ENCODE measurements around the gene SERP1. TPM values are rescaled to one million over a fixed set of nuclear protein-coding genes. Genes with fewer than 3 reads are reported as not detected.

Gene SERP1
- total and polyA plus RNA-seq, 2 donors (not counting 3 experiments of a cell fraction or from before 2014, with no cell fraction given), result 81.7 to 103 TPM

DNA sequence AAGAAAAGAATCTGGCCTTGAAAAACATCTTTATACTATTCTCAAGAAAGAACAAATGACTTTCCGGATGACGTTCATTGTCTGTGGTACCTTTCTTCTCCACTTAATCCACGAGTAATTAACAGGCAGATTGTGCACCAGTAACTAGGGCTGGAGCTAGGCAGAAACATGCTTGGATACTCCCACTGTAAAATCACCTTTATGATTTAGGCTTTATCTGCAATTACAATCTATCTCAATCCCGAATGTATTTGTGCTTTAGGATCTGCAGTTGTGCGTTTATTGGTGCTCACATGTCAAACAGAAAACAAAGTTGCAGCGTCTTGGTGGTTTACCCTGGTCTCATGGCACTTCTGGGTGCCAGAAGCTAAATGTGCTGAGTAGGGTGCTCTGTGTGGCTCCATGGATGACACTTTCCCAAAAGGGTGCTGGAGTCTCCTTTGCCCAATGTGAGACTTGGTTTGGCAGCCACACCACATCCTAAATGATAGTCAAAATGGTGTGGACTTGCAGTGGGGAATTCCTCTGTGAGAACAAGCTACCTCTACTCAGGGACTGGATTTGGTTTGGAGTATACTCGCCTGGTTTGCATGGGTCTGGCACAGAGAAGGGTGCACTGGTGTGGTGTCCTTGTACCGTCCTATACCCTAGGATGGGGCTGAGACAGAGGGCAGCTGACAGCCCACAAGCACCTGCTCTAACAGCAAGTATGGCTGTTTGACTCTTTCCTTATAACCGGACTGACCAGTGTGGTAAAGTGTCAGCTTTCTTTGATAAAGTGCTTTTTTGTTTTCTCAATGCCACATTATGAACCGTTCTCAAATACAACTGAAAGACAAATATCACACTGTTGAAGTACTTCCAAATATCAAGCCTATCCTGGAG, 7.7 kb downstream of the SERP1 start:
- no TSS peak for BruUV-seq (replicated peaks)
- Histone ChIP-seq H3K4me1 (ENCODE audit: control insufficient read depth, extremely low read depth, insufficient read depth, low read length) (no peaks in the 10 kb centered on the region), H3K27ac (ENCODE audit: insufficient read depth, low read depth, low read length) (no peak overlapping the region), H3K9me1 (replicated peaks; ENCODE audit: control insufficient read depth, extremely low read depth, insufficient read depth, low read length) (no peaks in the 10 kb centered on the region), H4K20me1 (replicated peaks; ENCODE audit: control insufficient read depth, extremely low read depth, insufficient read depth, low read length) (no peaks in the 10 kb centered on the region), H3K9me3 (replicated peaks; ENCODE audit: control insufficient read depth, insufficient read depth, low read length) (no peaks in the 10 kb centered on the region), H3K9ac (replicated peaks; ENCODE audit: extremely low read depth, insufficient read depth, low read length) (no peak overlapping the region), H3K4me3 (replicated peaks in 1 of 3; ENCODE audit: insufficient read depth in 1 of 3, low read depth in 1 of 3, low read length in 3 of 3) (no peak overlapping the region), H2AFZ (ENCODE audit: low read depth, low read length) (no peak overlapping the region), H3K27me3 (ENCODE audit: control insufficient read depth in 2 of 2, insufficient read depth in 2 of 2, low read length in 2 of 2) (no peaks in the 10 kb centered on the region), H3K36me3 (ENCODE audit: control insufficient read depth in 2 of 2, extremely low read depth in 1 of 2, insufficient read depth in 2 of 2, low read length in 2 of 2) (peaks cover 0 to 9% of the 10 kb centered on the region in 2 experiments), H3K79me2 (ENCODE audit: control insufficient read depth, insufficient read depth, low read length) (peaks cover 11% of the 10 kb centered on the region), H3K4me2 (ENCODE audit: insufficient read depth, low read length) (no peak overlapping the region)
- dilution Hi-C loops (cut with MboI; ENCODE audit: extremely low pct_ligation_motif_present, low sequenced_read_pairs) (no loop called here), intact Hi-C loops (cut with micrococcal nuclease) (no loop called here)
- DNase-seq (ENCODE audit: low read depth, low spot score) (no peak), FAIRE-seq (no peak)
- ChIA-PET CTCF (interaction anchor here (1.0 to 1.3 kb wide), 3 partner anchors 10 to 23 kb away, joined by 3 to 4 read pairs (median 4); no protein-coding TSS in a partner anchor), POLR2A (no interaction called here)
- TF ChIP-seq JUN (IDR thresholded peaks at IDR 0.05; ENCODE audit: borderline replicate concordance, insufficient read depth, insufficient read length, low read depth) (no peak), MAX (IDR thresholded peaks at IDR 0.05; ENCODE audit: insufficient read depth, insufficient read length) (no peak), EZH2 (IDR thresholded peaks at IDR 0.05; ENCODE audit: borderline replicate concordance, low read depth, low read length, severe bottlenecking) (no peak), POLR2A (IDR thresholded peaks at IDR 0.05; ENCODE audit: low read depth, low read length) (no peak), FOS (IDR thresholded peaks at IDR 0.05; ENCODE audit: borderline replicate concordance, insufficient read depth, low read length) (no peak), MYC (IDR thresholded peaks at IDR 0.05; ENCODE audit: low read depth, low read length) (no peak)

DNA sequence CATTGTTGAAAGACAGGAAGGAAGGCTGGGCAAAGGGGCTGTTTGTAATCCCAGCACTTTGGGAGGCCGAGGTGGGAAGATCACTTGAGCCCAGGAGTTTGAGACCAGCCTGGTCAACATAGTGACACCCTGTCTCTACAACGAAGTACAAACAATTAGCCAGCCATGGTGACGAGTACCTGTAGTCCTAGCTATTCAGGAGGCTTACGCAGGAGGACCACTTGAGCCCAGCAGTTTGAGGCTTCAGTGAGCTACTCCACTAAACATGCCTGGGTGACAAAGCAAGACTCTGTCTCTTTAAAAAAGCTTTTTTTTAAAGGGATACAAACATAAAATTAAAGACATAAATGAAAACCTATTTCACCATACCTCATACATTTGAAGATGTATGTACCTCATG, 11.1 kb downstream of the SERP1 start:
- intact Hi-C loops (cut with micrococcal nuclease) (no loop called here), dilution Hi-C loops (cut with MboI; ENCODE audit: extremely low pct_ligation_motif_present, low sequenced_read_pairs) (no loop called here)
- Histone ChIP-seq H3K27ac (ENCODE audit: insufficient read depth, low read depth, low read length) (no peak overlapping the region), H3K9ac (replicated peaks; ENCODE audit: extremely low read depth, insufficient read depth, low read length) (no peak overlapping the region), H3K4me2 (ENCODE audit: insufficient read depth, low read length) (no peak overlapping the region), H3K9me1 (replicated peaks; ENCODE audit: control insufficient read depth, extremely low read depth, insufficient read depth, low read length) (no peaks in the 10 kb centered on the region), H3K9me3 (replicated peaks; ENCODE audit: control insufficient read depth, insufficient read depth, low read length) (no peaks in the 10 kb centered on the region), H3K4me3 (replicated peaks in 1 of 3; ENCODE audit: insufficient read depth in 1 of 3, low read depth in 1 of 3, low read length in 3 of 3) (no peak overlapping the region), H4K20me1 (replicated peaks; ENCODE audit: control insufficient read depth, extremely low read depth, insufficient read depth, low read length) (no peaks in the 10 kb centered on the region), H3K36me3 (ENCODE audit: control insufficient read depth in 2 of 2, extremely low read depth in 1 of 2, insufficient read depth in 2 of 2, low read length in 2 of 2) (no peaks in the 10 kb centered on the region), H2AFZ (ENCODE audit: low read depth, low read length) (no peak overlapping the region), H3K79me2 (ENCODE audit: control insufficient read depth, insufficient read depth, low read length) (no peaks in the 10 kb centered on the region), H3K27me3 (ENCODE audit: control insufficient read depth in 2 of 2, insufficient read depth in 2 of 2, low read length in 2 of 2) (no peaks in the 10 kb centered on the region), H3K4me1 (ENCODE audit: control insufficient read depth, extremely low read depth, insufficient read depth, low read length) (no peaks in the 10 kb centered on the region)
- BruUV-seq (replicated peaks), result no TSS peak
- FAIRE-seq (no peak), DNase-seq (ENCODE audit: low read depth, low spot score) (no peak)
- CTCF ChIA-PET, result no interaction called here
- POLR2A ChIA-PET, result no interaction called here
- no peak for TF ChIP-seq CTCF (IDR thresholded peaks at IDR 0.05; ENCODE audit: extremely low read depth in 1 of 2, insufficient read depth in 1 of 2, low read depth in 1 of 2, low read length in 2 of 2)
- no peak for TF ChIP-seq FOS (IDR thresholded peaks at IDR 0.05; ENCODE audit: borderline replicate concordance, insufficient read depth, low read length)
- TF ChIP-seq EZH2 (IDR thresholded peaks at IDR 0.05; ENCODE audit: borderline replicate concordance, low read depth, low read length, severe bottlenecking), result no peak
- TF ChIP-seq GATA2 (IDR thresholded peaks at IDR 0.05; ENCODE audit: insufficient read depth, insufficient read length, low read depth, low read length), result no peak
- TF ChIP-seq MAX (IDR thresholded peaks at IDR 0.05; ENCODE audit: insufficient read depth, insufficient read length), result no peak
- no peak for TF ChIP-seq POLR2AphosphoS5 (IDR thresholded peaks at IDR 0.05; ENCODE audit: insufficient read depth, low read depth, low read length)
- TF ChIP-seq MYC (IDR thresholded peaks at IDR 0.05; ENCODE audit: low read depth, low read length), result no peak
